Endodermal cell (in vitro differentiated cells): ENCODE data around the gene EFHD1. TPM values are rescaled to one million over a fixed set of nuclear protein-coding genes. Genes with fewer than 3 reads are reported as not detected.

Experiments
- DNase-seq: peaks from one replicate; pipeline ENCODE4 v3.0.0-alpha.2; 2017
- H3K27ac ChIP-seq: 2 replicates; pipeline ENCODE4 v1.5.1; 2013; ENCODE audit warnings: mild to moderate bottlenecking, low read depth, low read length, moderate library complexity
- H3K27me3 ChIP-seq: 2 replicates; pipeline ENCODE4 v1.6.1; 2013; ENCODE audit warnings: mild to moderate bottlenecking, low read length, moderate library complexity; ENCODE audit not compliant: insufficient read depth, control insufficient read depth, poor library complexity, severe bottlenecking
- H3K36me3 ChIP-seq: 2 replicates; pipeline ENCODE4 v1.7.0; 2013; ENCODE audit warnings: mild to moderate bottlenecking, low read length, moderate library complexity; ENCODE audit not compliant: control insufficient read depth, insufficient read depth
- H3K4me1 ChIP-seq: one replicate; pipeline ENCODE4 v1.7.0; 2013; ENCODE audit warnings: low read length; ENCODE audit not compliant: control insufficient read depth, insufficient read depth
- H3K4me3 ChIP-seq: 2 replicates; pipeline ENCODE4 v1.5.1; 2013; ENCODE audit warnings: mild to moderate bottlenecking, low read length, moderate library complexity
- H3K9ac ChIP-seq: 2 replicates; pipeline ENCODE4 v1.6.1; 2013; ENCODE audit warnings: mild to moderate bottlenecking, low read length, moderate library complexity; ENCODE audit not compliant: poor library complexity, severe bottlenecking; ENCODE audit errors: extremely low read depth
- H3K9me3 ChIP-seq: 2 replicates; pipeline ENCODE4 v1.6.1; 2013; ENCODE audit warnings: mild to moderate bottlenecking, low read length, moderate library complexity; ENCODE audit not compliant: control insufficient read depth
- H3K27ac Mint-ChIP-seq: 2 replicates; pipeline ENCODE4 v1.8.0; 2020; ENCODE audit warnings: mixed read lengths
- H3K27me3 Mint-ChIP-seq: 2 replicates; pipeline ENCODE4 v1.8.0; 2021; ENCODE audit warnings: mild to moderate bottlenecking, mixed read lengths; ENCODE audit not compliant: insufficient read depth
- H3K36me3 Mint-ChIP-seq: 2 replicates; pipeline ENCODE4 v1.8.0; 2020; ENCODE audit warnings: low read depth, mixed read lengths
- H3K4me1 Mint-ChIP-seq: 2 replicates; pipeline ENCODE4 v1.8.0; 2020; ENCODE audit warnings: mixed read lengths
- H3K4me3 Mint-ChIP-seq: 2 replicates; pipeline ENCODE4 v1.8.0; 2020; ENCODE audit warnings: mild to moderate bottlenecking, moderate library complexity, mixed read lengths
- H3K9me3 Mint-ChIP-seq: 2 replicates; pipeline ENCODE4 v1.8.0; 2020; ENCODE audit warnings: mild to moderate bottlenecking, mixed read lengths
- WGBS, 2 experiments: methylation state at CpG; one replicate each; pipeline versions ENCODE4 v1.1.5 to v1.1.7; 2013; ENCODE audit warnings: missing lambda C conversion rate in 2 of 2, mixed read lengths in 1 of 2; ENCODE audit not compliant: insufficient coverage in 1 of 2, insufficient read length in 1 of 2; 5-methylcytosine and 5-hydroxymethylcytosine counted together
- total RNA-seq, 2 donors: library from RNA; stranded (reverse); fragmentation: NEBNext Ultra II Directional in 1 of 2; extraction: Animal tissue kit (Norgen Biotek cat#: 25700) in 1 of 2; gene quantifications; 2 replicates in 1 of 2; 3 replicates in 1 of 2; pipeline ENCODE4 v1.2.1, GENCODE V29; 2021
- TF ChIP-seq, protein P1 (sequence below): fragments of 200-600 bp; sonication (generic); conservative IDR thresholded peaks from 2 replicates; pipeline ENCODE4 v1.5.0; 2021; ENCODE audit warnings: antibody characterized with exemption, mild to moderate bottlenecking

The EFHD1 gene
- total RNA-seq, 2 donors from 2014 or later = 6.8 to 12.5 TPM

- H3K9me3 Mint-ChIP-seq = no peaks in the 10 kb centered on the region
- Histone ChIP-seq H3K4me3 (no peak overlapping the region), H3K9ac (no peak overlapping the region), H3K4me1 (no peaks in the 10 kb centered on the region), H3K9me3 (no peaks in the 10 kb centered on the region), H3K27ac (no peak overlapping the region), H3K27me3 (no peaks in the 10 kb centered on the region), H3K36me3 (no peaks in the 10 kb centered on the region)
- no peaks in the 10 kb centered on the region for H3K27me3 Mint-ChIP-seq
- WGBS, 2 experiments = 94 to 100% methylated on average over 1 to 3 of the region's 3 CpGs
- no peak overlapping the region for H3K4me3 Mint-ChIP-seq
- no peak for DNase-seq
- TF ChIP-seq, protein P1, sequence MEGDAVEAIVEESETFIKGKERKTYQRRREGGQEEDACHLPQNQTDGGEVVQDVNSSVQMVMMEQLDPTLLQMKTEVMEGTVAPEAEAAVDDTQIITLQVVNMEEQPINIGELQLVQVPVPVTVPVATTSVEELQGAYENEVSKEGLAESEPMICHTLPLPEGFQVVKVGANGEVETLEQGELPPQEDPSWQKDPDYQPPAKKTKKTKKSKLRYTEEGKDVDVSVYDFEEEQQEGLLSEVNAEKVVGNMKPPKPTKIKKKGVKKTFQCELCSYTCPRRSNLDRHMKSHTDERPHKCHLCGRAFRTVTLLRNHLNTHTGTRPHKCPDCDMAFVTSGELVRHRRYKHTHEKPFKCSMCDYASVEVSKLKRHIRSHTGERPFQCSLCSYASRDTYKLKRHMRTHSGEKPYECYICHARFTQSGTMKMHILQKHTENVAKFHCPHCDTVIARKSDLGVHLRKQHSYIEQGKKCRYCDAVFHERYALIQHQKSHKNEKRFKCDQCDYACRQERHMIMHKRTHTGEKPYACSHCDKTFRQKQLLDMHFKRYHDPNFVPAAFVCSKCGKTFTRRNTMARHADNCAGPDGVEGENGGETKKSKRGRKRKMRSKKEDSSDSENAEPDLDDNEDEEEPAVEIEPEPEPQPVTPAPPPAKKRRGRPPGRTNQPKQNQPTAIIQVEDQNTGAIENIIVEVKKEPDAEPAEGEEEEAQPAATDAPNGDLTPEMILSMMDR = peak; percentile 22
- H3K4me1 Mint-ChIP-seq = no peaks in the 10 kb centered on the region
- peaks cover 1% of the 10 kb centered on the region for H3K36me3 Mint-ChIP-seq
- H3K27ac Mint-ChIP-seq = no peak overlapping the region
Measured at GRCh38 chr2:232592772-232593395, 40.5 kb upstream of the EFHD1 start.

DNA sequence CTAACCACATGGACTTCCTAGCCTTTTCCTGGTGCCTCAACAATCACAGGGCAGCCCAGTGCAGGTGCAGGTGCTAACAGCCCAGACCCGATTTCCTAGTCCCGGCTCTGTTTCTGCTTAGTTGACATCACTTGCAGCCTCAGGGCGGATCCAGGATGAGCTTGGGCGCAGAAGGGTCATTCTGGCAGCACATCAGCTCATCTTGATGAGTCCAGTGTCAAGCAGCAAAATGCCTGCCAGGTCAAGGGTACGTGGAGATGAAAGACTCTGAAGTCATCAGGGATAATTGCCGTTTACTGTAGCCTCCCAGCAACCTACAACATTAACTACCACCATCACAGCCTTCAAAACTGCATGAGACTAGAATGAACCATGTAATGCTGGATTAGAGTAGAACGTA, 39.4 kb upstream of the EFHD1 start:
- Mint-ChIP-seq H3K36me3 (peaks cover 1% of the 10 kb centered on the region), H3K4me1 (no peaks in the 10 kb centered on the region), H3K9me3 (no peaks in the 10 kb centered on the region), H3K27me3 (no peaks in the 10 kb centered on the region), H3K4me3 (no peak overlapping the region), H3K27ac (no peak overlapping the region)
- Histone ChIP-seq H3K9ac (no peak overlapping the region), H3K27ac (no peak overlapping the region), H3K4me1 (no peaks in the 10 kb centered on the region), H3K4me3 (no peak overlapping the region), H3K27me3 (no peaks in the 10 kb centered on the region), H3K36me3 (no peaks in the 10 kb centered on the region), H3K9me3 (no peaks in the 10 kb centered on the region)
- TF ChIP-seq, protein P1 = no peak
- DNase-seq = no peak
- WGBS, 2 experiments = 89 to 100% methylated on average over 3 to 6 of the region's 7 CpGs

GRCh38 chr2:232597362-232598079, 35.9 kb upstream of the EFHD1 start:
- no peaks in the 10 kb centered on the region for H3K36me3 ChIP-seq
- H3K27me3 ChIP-seq = no peaks in the 10 kb centered on the region
- H3K4me1 ChIP-seq = no peaks in the 10 kb centered on the region
- Mint-ChIP-seq H3K27me3 (no peaks in the 10 kb centered on the region), H3K4me1 (no peaks in the 10 kb centered on the region), H3K9me3 (no peaks in the 10 kb centered on the region), H3K36me3 (no peaks in the 10 kb centered on the region), H3K27ac (no peak overlapping the region), H3K4me3 (no peak overlapping the region)
- DNase-seq = no peak
- H3K4me3 ChIP-seq = no peak overlapping the region
- TF ChIP-seq, protein P1 = no peak
- no peak overlapping the region for H3K9ac ChIP-seq
- no peaks in the 10 kb centered on the region for H3K9me3 ChIP-seq
- H3K27ac ChIP-seq = no peak overlapping the region
- 71 to 80% methylated on average over 6 to 7 of the region's 7 CpGs for WGBS, 2 experiments
